Heart left ventricle (tissue), 16 donors: ENCODE measurements around the gene DDX54. TPM values are rescaled to one million over a fixed set of nuclear protein-coding genes. Genes with fewer than 3 reads are reported as not detected.
"Not testable (repeated sequence)": the region's sequence is repeated elsewhere in the genome, so short reads cannot be mapped to it uniquely, and the experiment has no call there.

Experiments
- ATAC-seq, 4 donors: fragments of 200-7000 bp; cut with Tn5 transposase; one replicate each; pipeline ENCODE4 v1.9.1; 2020 to 2022; ENCODE audit warnings: moderate library complexity in 4 of 4, mild to moderate bottlenecking in 3 of 4, moderate number of reproducible peaks in 1 of 4
- DNase-seq, 5 donors: peaks; one replicate each; pipeline ENCODE4 v3.0.0-alpha.2; 2020
- H3K27ac ChIP-seq, 12 donors: fragments of 200-600 bp; sonication (generic) in 4 of 12; one replicate each; pipeline versions ENCODE4 v1.5.0 to v1.8.0; 2016 to 2022; ENCODE audit warnings: mild to moderate bottlenecking in 2 of 12
- H3K27me3 ChIP-seq, 9 donors: fragments of 200-600 bp; sonication (generic) in 2 of 9; one replicate each; pipeline versions ENCODE4 v1.5.1 to v1.8.0; 2016 to 2022; ENCODE audit warnings: mild to moderate bottlenecking in 3 of 9
- H3K36me3 ChIP-seq, 9 donors: fragments of 200-600 bp; sonication (generic) in 2 of 9; one replicate each; pipeline versions ENCODE4 v1.5.0 to v1.8.0; 2018 to 2022; ENCODE audit warnings: mild to moderate bottlenecking in 2 of 9
- H3K4me1 ChIP-seq, 12 donors: fragments of 200-600 bp; sonication (generic) in 4 of 12; one replicate each; pipeline versions ENCODE4 v1.5.0 to v1.8.0; 2016 to 2022; ENCODE audit warnings: mild to moderate bottlenecking in 3 of 12
- H3K4me3 ChIP-seq, 12 donors: fragments of 200-600 bp; sonication (generic) in 4 of 12; one replicate each; pipeline versions ENCODE4 v1.5.0 to v1.8.0; 2017 to 2022; ENCODE audit warnings: mild to moderate bottlenecking in 9 of 12, moderate library complexity in 4 of 12
- H3K9me3 ChIP-seq, 12 donors: fragments of 200-600 bp; sonication (generic) in 4 of 12; one replicate each; pipeline versions ENCODE4 v1.5.0 to v1.8.0; 2016 to 2022; ENCODE audit warnings: mild to moderate bottlenecking in 1 of 12
- POLR2A ChIP-seq, 2 donors: fragments of 450-650 bp; IDR thresholded peaks; one replicate each; pipeline ENCODE4 v1.6.1; 2017; ENCODE audit warnings: antibody characterized with exemption in 2 of 2, mild to moderate bottlenecking in 2 of 2, moderate library complexity in 2 of 2
- WGBS, 4 donors: extraction: QIAGEN DNeasy Blood & Tissue Kit in 2 of 4; methylation state at CpG; one replicate each; pipeline versions ENCODE4 v1.1.5 to v1.1.7; 2013 to 2018; 5-methylcytosine and 5-hydroxymethylcytosine counted together
- intact Hi-C, 10 donors: fragments of 100-400 bp; cut with DNase I; formaldehyde crosslinking; loops; one replicate each; pipeline versions ENCODE4 v1.11.1 to v1.14.2; 2022
- polyA plus RNA-seq, 2 donors: library from polyadenylated mRNA; stranded (reverse); fragments of 200-250 nt; gene quantifications; one replicate each; pipeline ENCODE4 v1.2.3, GENCODE V29; 2013
- total RNA-seq, 9 donors: library from RNA; depleted of rRNA in 2 of 9; stranded (reverse); fragments of >200 nt in 2 of 9; fragmentation: NEBNext Ultra II Directional in 3 of 9; extraction: Animal tissue kit (Norgen Biotek cat#: 25700) in 3 of 9; gene quantifications; one replicate each; pipeline versions ENCODE4 v1.1.0 to v1.2.4, GENCODE V29; 2016 to 2023
- TF ChIP-seq, protein P1 (sequence below), 12 donors: fragments of 200-600 bp; sonication (generic) in 4 of 12; IDR thresholded peaks; one replicate each; pipeline versions ENCODE4 v1.5.0 to v1.8.0; 2018 to 2022; ENCODE audit warnings: antibody characterized with exemption in 12 of 12, mild to moderate bottlenecking in 5 of 12
- donor health status: ischemic (EF 13 %, LVEDD 7.1; RV severe dilation, severe dysfunction).
- donor health status: healthy with polysubstance abuse.
- donor health status: DM: no; HTN: yes; CAD: no.
- donor health status: DM: no; HTN: no; CAD: no.
- donor health status: ischemic (EF 25% LVEDD 6.9; RV normal size, moderate dysfunction).
- donor health status: ischemic (EF 25% LVEDD 5.7; RV mildly dilated, moderate dysfunction).
- donor health status: healthy.
- donor health status: DM: yes; HTN: yes; CAD: no.
- donor health status: ischemic (EF 35%, LVEDD 5.7; RV mildly dilated, moderate dysfunction).
- donor health status: nonischemic (EF 11% LVEDD 7.7; RV severe dilation, severe dysfunction).
- donor health status: DM: yes; HTN: yes; CAD: no.
- donor health status: PGD.
- donor health status: ischemic (EF 29% LVEDD 5.4; RV normal size, mild dysfunction).
- donor health status: nonischemic (EF 23%, LVEDD 6.1; RV moderate dilation, normal function).

Gene DDX54
- total and polyA plus RNA-seq, 11 donors = 23.4 to 60.2 (median 38.2) TPM

DNA sequence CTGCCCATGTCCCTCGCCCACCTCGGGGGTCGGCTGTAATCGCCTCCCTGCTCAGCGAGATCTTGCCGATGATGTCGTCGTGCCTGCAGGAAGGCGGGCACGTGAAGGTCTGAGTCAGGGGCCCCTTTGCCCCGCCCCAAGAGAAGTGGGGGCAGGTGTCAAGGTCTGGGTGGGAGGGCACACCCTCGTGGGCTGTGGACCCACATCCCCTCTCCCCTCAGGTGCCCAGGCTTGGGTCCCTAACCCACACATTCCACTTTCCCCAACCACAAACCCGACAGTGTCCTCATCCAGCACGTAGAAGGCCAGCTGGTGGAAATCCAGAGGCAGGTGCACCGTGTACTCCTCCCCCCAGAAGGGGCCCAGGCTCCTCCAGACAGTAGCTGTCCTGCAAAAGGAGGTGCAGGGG is 57.5 kb downstream of the DDX54 start:
- Histone ChIP-seq H3K27ac (no peak overlapping the region), H3K36me3 (no peaks in the 10 kb centered on the region), H3K4me1 (no peaks in the 10 kb centered on the region), H3K4me3 (no peak overlapping the region), H3K9me3 (peaks cover 0 to 10% (median 0%) of the 10 kb centered on the region in 12 donors), H3K27me3 (peaks cover 0 to 22% (median 5%) of the 10 kb centered on the region in 9 donors)
- DNase-seq (no peak), ATAC-seq (no peak)
- WGBS, 4 donors = 25 to 43% (median 37%) methylated on average over 15 of the region's 15 CpGs
- TF ChIP-seq, protein P1, sequence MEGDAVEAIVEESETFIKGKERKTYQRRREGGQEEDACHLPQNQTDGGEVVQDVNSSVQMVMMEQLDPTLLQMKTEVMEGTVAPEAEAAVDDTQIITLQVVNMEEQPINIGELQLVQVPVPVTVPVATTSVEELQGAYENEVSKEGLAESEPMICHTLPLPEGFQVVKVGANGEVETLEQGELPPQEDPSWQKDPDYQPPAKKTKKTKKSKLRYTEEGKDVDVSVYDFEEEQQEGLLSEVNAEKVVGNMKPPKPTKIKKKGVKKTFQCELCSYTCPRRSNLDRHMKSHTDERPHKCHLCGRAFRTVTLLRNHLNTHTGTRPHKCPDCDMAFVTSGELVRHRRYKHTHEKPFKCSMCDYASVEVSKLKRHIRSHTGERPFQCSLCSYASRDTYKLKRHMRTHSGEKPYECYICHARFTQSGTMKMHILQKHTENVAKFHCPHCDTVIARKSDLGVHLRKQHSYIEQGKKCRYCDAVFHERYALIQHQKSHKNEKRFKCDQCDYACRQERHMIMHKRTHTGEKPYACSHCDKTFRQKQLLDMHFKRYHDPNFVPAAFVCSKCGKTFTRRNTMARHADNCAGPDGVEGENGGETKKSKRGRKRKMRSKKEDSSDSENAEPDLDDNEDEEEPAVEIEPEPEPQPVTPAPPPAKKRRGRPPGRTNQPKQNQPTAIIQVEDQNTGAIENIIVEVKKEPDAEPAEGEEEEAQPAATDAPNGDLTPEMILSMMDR (IDR thresholded peaks at IDR 0.05) = no peak
- TF ChIP-seq POLR2A (IDR thresholded peaks at IDR 0.05) = no peak
- intact Hi-C loops = no loop called here

DNA sequence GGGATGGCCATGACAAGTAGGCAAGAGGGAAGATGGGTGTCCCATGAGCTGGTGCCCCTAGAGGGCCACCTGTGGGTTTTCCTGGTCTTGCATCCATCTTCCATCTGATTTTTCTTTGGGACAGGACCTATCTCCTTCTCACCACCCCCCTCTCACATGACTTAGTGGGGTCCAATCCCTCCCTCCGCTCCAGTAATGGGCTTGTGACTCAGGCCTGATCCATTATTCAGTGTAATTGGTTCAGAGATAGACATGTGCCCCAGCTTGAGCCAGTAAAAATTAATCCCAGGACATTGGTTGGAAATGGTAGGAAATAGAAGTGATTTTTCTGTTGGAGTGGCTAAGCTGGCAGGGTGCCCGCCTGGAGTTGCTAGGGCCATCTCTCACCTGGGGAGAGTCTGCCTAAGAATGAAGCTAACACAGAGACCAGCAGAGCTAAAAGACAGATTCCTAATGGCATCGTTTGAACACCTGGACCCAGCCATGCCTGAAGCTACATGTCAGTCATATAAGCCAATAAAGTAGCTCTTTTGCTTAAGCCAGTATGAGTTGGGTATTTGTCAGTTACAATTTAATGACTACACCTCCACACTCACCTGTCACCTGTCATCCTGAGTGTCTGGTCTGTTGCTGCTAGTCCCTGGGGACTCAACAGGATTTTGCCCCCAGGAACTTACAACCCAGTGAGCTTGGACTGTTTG is 64.5 kb downstream of the DDX54 start:
- TF ChIP-seq, protein P1 (IDR thresholded peaks at IDR 0.05) = no peak
- TF ChIP-seq POLR2A (IDR thresholded peaks at IDR 0.05) = no peak
- DNase-seq = no peak
- intact Hi-C loops = no loop called here
- no peak for ATAC-seq
- no peak overlapping the region for H3K4me3 ChIP-seq
- H3K27me3 ChIP-seq = peaks cover 0 to 16% (median 0%) of the 10 kb centered on the region in 9 donors
- WGBS, 4 donors = 70 to 82% (median 75%) methylated on average over 3 of the region's 3 CpGs
- H3K36me3 ChIP-seq = no peaks in the 10 kb centered on the region
- no peak overlapping the region for H3K27ac ChIP-seq
- H3K4me1 ChIP-seq = no peaks in the 10 kb centered on the region
- peaks cover 0 to 18% (median 0%) of the 10 kb centered on the region in 12 donors for H3K9me3 ChIP-seq

GRCh38 chr12:113119980-113120669 is 65.2 kb downstream of the DDX54 start:
- no peaks in the 10 kb centered on the region for H3K4me1 ChIP-seq
- H3K27me3 ChIP-seq = peaks cover 0 to 16% (median 0%) of the 10 kb centered on the region in 9 donors
- intact Hi-C loops = no loop called here
- DNase-seq = no peak
- TF ChIP-seq, protein P1 (IDR thresholded peaks at IDR 0.05) = no peak
- TF ChIP-seq POLR2A (IDR thresholded peaks at IDR 0.05) = no peak
- no peaks in the 10 kb centered on the region for H3K36me3 ChIP-seq
- WGBS, 4 donors = 29 to 37% (median 33%) methylated on average over 4 of the region's 4 CpGs
- peaks cover 0 to 18% (median 0%) of the 10 kb centered on the region in 12 donors for H3K9me3 ChIP-seq
- H3K4me3 ChIP-seq = no peak overlapping the region
- H3K27ac ChIP-seq = no peak overlapping the region
- ATAC-seq = no peak

GRCh38 chr12:113118142-113118541 is 67.1 kb downstream of the DDX54 start:
- peaks cover 0 to 25% (median 5%) of the 10 kb centered on the region in 9 donors for H3K27me3 ChIP-seq
- intact Hi-C loops = no loop called here

GRCh38 chr12:113117684-113118083 is 67.6 kb downstream of the DDX54 start:
- H3K36me3 ChIP-seq, H3K27ac ChIP-seq, H3K4me1 ChIP-seq, H3K4me3 ChIP-seq, H3K9me3 ChIP-seq, DNase-seq, ATAC-seq, intact Hi-C loops: not testable (repeated sequence)
- H3K27me3 ChIP-seq = peaks cover 0 to 30% (median 5%) of the 10 kb centered on the region in 9 donors
- 67 to 78% (median 75%) methylated on average over 8 of the region's 8 CpGs for WGBS, 4 donors

More at GRCh38 chr12:113118142-113118541, 67.1 kb downstream of the DDX54 start:
- ATAC-seq (no peak), DNase-seq (no peak)
- no peak overlapping the region for H3K4me3 ChIP-seq
- no peaks in the 10 kb centered on the region for H3K4me1 ChIP-seq
- WGBS, 4 donors = 93 to 99% (median 97%) methylated on average over 1 of the region's 1 CpG
- H3K27ac ChIP-seq = no peak overlapping the region
- TF ChIP-seq POLR2A (IDR thresholded peaks at IDR 0.05) = no peak
- TF ChIP-seq, protein P1 (IDR thresholded peaks at IDR 0.05) = no peak
- peaks cover 0 to 12% (median 0%) of the 10 kb centered on the region in 12 donors for H3K9me3 ChIP-seq
- H3K36me3 ChIP-seq = no peaks in the 10 kb centered on the region
